ENCODE results near the gene SLC17A1.
A peak's percentile ranks its signal among the peaks of the same experiment; 100 is the strongest.

SLC17A1 gene, protein sequence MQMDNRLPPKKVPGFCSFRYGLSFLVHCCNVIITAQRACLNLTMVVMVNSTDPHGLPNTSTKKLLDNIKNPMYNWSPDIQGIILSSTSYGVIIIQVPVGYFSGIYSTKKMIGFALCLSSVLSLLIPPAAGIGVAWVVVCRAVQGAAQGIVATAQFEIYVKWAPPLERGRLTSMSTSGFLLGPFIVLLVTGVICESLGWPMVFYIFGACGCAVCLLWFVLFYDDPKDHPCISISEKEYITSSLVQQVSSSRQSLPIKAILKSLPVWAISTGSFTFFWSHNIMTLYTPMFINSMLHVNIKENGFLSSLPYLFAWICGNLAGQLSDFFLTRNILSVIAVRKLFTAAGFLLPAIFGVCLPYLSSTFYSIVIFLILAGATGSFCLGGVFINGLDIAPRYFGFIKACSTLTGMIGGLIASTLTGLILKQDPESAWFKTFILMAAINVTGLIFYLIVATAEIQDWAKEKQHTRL

DNA sequence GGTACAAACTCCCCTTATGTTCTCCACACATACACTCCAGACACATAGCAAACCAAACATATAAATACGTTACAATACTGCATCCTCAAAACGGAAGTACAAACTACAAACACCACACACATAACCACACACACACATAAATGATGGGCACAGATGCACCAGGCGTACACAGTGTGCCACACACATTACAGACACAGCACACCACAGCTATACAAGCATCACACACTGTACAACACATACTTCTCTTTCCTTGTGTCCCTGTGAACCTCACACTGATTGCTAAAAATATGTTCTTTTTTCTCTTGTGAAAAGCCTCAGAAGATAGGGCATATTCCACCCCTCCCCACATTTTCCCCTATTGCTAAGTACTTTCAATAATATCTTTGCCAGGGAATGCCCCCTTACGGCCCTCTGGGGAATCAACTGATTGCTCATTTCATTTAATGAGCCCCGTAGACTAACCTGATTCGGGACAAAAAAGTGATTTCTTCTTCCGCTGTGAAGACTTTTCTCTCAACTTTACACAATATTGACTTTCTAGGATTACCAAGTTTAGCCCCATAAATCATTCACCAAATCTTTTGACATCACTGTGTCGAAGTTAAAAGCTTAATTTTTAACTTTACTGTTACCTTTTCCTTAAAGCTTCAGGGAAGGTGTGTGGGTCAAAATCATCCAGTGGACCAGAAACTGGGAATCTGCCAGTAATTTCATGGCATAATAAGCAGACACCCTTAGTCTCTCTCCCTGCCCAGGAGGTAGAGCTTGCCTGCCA, at the start of gene SLC17A1:
Gene SLC17A1 (minus strand): TSS at position 521 of the 775 bp plus-strand sequence. CDS start 1,495 bp downstream, outside the sequence.
- DNase-seq, result no peak

DNA sequence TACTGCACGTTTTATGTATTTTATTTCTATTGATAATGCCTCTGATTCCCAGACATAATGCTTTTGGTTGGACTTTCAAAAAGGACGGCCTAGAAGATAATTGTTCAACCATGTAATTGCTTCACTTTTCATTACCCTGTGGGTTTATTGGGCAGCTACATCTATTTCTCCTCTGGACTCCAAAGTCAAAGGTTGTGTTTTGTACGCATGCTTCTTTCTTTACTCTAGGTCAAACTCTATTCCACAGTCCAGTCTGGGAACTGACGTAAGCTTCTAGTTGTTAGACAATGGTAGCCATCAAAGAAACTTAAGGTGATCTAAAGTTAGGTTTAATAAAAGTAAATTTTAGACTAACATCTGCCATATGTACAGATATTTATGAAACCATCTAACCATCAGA, 48.7 kb upstream of the SLC17A1 start:
- DNase-seq, result no peak

DNA sequence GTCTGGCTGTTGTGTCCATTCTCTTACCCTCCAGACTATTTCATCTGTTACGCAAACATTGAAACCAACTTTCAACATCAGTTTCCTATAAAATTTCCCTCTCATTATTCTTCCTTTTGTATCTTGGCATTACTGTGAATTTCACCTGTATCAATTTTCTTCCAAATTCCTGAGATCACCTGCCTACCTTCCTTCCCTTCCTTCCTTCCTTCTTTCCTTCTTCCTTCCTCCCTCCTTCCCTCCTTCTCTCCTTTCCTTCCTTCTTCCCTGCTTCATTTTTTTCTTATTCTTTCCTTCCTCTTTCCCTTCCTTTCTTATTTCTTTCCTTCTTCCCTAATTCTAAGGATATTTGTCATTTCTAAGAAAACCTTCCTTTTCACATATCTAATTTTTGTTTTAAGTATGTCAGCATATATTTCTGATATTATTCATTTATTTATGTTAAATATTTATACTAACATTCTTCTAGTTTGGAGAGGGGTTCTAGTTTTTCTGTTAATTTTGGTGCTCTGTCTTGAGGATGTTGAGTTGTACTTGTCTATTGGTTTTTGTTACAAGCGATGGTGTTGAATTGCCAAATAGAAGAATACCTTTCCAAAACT, 47.0 kb upstream of the SLC17A1 start:
- no peak for DNase-seq

DNA sequence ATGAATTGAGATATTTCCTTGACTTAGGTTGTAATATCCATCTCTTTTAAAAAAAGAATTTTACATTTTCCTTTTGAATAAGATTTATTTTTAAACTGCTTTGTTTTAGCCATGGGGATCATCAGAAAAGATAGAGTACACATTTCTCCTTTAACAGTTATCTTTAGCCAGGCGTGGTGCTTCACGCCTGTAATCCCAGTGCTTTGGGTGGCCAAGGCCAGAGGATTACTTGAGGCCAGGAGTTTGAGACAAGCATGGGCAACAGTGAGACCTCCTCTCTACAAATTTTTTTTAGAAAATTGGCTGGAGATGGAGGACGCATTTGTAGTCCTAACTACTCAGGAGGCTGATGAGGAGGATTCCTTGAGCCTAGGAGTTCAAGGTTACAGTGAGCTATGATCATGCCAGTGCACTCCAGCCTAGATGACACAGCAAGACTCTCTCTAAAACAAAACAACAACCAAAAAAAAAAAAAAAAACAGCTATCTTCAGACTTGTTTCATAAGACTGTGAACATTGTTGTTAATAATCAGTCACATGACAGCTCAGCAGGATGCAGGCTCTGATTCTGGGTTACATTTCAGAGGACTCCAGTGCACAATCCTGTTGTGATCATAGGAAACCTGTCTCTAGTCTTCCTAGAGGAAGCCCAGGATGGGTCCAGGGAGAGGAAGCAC, 44.2 kb upstream of the SLC17A1 start:
- DNase-seq, result no peak

DNA sequence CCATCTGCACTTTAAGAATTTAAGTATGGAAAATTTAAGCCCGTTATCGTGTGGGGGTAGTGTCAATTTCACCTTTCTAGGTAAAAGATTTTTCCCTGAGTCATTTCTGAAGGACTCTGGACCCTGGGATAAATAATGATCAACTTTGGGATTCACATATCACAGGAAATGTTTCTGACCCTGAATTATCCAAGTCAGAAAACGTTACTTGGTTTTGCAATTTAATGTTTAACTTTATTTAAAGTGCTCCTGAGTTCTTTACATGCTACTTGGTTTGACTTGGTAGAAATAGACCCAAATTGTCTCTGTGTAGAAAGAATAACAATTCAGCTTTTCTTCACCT, 43.7 kb upstream of the SLC17A1 start:
- DNase-seq, result no peak

DNA sequence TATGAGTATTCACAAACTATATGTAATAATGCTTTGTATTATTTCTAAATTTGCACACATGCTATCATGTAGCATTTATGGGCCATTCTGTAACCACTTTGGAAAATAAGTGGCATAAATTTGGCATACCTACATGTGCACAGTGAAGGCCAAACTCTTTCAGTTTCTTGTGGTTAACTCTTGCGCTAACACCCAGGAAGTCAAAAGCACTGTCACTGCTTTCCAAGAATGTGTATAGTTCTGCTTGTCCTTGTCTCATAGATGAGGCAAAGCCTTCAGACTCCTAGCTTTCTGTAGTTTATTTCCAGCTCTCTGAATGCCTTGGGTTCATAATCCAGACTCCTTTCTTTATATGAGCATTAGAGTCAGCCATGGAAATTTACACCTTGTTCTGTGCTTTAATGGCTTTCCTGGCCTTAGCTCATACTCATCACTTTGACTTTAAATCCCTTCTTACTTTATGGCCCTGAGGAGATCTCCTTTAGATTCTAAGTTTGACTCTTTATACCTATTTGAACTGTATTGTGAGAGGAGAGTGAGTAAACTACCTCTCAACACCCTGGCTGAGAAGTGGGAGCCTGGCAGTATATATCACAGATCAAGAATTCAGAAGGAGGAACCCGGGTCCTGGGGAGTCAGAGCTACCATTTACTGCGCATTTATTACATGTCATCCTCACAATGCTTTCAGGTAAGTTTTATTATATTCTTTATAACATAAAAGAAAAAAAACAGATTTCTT, 43.1 kb upstream of the SLC17A1 start:
- DNase-seq, result no peak

DNA sequence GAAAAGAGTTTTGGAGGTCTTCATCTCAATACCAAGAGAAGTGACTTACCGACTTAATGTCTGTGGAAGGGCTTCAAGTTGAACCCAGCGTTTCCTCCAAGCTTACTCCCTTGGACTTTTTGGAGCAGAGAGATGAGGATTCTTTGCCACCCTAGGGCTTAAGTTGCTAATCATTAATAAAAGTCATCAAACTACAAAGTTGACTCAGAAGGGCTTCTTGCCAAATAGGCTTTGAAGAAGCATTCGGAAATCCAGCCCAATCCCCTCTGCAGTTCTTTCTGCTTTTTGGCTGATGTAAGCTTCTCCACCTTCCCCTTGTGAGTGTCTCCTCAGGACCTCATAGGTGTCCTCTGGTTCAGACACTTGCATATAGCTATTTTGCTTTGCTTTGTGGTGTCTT, 42.3 kb upstream of the SLC17A1 start, which contains the start of gene SLC17A3:
Gene SLC17A3 (minus strand): TSS at position 126 of the 400 bp plus-strand sequence. CDS start 5,856 bp downstream, outside the sequence.
- no peak for DNase-seq

DNA sequence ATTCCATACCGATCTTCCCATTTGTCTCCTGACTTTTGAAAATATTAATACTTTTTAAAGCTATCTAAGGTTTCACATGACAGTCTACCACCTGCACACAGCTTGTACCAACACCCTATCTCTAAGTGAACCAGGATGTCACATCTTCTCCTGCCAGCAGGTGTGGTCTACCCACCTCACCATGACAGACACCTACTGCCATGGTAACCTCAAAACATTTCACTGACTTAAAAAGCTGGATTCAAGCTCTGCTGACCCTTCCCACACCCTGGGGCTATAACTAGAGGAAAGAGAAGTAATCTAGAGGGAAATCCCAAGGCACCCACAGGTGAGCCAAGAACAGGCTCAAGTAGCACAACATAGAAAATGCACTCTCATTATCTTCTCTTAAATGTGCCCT, 41.0 kb upstream of the SLC17A1 start:
- no peak for DNase-seq

DNA sequence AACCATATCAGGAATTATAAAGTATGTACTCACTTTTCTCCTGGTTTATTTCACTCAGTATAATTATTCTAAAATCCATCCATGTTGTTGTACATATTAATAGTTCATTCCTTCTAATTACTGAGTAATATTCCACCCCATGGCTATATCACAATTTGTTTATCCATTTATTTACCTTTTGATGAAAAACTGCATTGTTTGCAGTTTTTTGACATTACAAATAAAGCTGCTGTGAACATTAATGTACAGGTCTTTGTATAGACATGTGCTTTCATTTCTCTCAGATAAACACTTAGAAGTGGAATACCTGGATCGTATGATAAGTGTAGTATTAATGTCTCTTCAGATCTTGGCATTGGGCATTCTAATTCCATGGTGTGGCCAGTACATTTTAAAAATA, 38.0 kb upstream of the SLC17A1 start:
- no peak for DNase-seq

DNA sequence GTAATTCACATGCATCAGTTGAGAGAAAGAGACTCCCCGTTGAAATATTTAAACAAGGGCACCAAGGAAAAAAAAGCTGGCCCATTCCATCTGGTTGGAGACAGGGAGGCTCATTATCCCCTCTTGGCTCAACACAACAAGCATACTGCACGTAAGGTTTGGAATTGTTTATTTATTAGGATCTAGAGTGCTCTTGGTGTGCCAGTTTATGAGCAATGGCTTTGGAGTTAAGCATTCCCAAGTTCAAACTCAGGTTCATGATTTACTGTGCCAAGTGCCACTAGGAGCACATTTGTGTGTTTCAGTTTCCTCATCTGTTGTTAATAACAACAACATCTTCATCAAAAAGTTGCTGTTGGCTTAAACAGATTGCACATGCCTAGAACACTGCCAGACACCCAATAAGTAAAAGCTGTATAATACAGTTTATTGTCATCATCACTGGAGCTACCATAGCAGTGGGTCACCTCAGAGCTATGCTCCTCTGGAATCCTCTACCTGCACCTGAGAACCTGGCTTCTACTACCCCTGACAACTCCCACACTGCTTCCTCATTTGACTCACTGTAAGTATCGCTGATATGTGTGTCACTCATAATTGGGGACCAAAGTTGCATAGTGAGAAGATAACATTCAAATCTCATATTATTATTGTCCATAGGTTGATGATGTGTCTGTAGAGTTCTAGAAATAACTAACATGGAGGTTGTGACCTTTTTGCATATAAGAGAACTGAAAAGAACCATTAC, 36.8 kb upstream of the SLC17A1 start:
- no peak for DNase-seq

DNA sequence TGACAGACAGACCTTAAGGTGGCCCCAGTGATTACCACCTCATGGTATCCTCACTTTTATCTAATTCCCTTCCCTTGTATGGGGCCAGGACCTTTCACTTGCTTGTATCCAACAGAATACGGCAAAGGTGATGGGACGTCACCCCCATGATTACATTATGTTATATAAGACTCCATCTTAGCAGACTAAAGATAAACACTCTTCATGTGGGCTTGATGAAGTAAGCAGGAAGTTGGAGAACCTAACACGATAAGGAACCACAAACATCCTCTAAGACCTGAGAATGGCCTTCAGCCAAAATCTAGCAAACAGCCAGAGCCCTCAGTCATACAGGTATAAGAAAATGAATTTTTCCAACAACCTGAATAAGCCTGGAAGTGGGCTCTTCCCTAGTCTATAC, 34.2 kb upstream of the SLC17A1 start:
- no peak for DNase-seq

DNA sequence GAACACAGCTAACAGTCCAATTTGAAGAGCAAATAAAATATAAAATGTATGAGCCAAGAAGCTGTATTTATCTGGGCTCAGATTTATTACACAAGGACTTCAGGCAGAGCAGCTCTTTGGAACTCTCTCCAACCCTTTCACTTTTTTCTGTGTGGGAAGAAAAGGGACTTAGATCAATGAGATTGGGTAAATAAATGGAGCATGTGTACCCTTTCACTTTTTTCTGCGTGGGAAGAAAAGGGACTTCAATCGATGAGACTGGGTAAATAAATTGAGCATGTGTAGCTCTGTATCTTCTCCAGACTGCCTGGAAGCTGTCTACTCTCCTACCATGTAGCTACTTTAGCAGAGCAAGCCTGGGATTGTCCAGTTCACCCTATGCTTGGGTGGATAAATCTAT, 31.5 kb upstream of the SLC17A1 start:
- DNase-seq, result no peak

DNA sequence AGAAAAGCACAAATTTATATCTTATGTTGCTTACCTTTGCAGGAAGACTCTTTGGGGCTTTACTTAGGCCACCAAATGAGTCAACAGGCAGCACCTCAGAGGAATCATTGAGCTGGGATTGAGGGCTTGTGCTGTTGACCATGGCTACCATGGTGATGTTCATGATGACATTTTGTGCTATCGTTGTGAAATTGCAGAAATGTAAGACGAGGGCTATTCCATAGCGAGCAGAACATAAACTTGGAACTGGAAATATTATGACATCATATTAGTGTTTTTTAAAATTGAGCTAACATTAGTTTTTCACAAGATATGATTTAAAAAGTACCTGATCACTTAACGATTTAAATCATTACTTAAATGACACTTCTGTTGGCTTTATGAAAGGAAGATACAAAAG, 30.3 kb upstream of the SLC17A1 start:
- no peak for DNase-seq

DNA sequence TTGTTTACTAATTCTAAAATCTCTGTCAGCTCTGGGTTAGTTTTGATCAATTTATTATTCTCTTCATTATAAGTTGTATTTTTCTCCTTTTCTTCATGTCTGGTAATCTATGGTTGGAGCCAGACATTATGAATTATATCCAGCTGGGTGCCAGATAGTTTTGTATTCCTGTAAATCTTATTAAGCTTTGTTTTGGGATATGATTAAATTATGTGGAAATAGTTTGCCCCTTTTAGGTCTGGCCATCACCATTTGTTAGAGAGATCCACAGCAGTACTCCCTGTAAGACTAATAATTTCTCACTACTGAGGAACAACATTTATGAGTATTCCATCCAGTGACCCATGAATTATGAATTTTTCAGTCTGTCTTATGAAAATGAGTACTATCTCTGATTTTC, 20.9 kb upstream of the SLC17A1 start:
- DNase-seq, result no peak

DNA sequence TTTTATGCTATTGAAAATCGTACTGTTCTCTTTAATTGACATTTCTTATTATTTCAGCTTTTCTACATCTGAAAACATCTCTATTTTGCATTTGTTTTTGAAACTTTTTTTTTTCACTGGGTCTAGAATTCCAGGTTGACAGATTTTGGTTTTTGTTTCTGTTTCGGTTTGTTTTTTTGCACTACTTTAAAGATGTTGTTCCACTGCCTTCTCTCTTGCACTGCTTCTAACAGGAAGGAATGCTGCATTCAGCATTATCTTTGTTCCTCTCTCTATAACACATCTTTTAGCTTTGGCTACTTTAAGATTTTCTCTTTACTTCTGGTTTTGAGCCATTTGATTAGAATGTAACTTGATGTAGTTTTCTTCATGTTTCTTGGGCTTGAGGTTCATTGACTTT, 20.1 kb upstream of the SLC17A1 start:
- DNase-seq, result no peak

DNA sequence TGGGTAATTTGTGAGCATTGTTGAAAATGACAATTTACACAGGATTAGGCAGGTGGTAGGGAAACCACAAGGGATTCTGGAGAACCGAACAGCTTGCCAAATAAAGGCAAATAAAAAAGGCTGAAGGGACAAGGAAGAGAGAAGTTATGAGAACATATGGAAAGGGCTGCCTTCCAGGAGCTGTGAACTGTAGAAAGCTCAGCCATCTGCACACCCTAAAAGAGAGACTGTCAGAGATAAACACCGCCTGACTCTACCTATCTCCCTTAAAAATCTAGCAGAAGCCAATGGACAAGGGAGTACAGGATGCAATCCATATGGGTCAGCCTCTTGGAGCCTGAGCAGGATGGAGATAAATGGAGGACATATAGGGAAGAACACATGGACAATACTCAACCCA, 12.7 kb upstream of the SLC17A1 start:
- DNase-seq, result peak in 1 of 14 donors; percentile 17

DNA sequence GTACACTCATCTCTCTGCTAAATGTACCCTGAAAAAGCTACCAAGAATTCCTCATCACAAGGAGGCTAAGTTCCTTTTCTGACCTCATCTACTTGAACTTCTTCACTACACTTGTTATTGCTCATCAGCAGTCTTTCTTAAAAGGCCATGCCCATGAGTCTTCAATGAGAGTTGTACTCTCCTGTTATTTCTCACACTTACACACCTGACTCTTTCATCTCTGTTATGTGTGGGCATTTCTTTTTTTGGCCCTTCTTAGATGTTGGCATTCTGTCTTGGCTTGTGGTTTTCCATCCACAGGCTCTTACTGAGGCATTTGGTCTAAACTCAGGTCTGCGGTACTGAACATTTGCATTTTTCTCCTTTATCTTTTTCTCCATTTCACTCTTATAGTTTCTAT, 10.7 kb upstream of the SLC17A1 start:
- no peak for DNase-seq

DNA sequence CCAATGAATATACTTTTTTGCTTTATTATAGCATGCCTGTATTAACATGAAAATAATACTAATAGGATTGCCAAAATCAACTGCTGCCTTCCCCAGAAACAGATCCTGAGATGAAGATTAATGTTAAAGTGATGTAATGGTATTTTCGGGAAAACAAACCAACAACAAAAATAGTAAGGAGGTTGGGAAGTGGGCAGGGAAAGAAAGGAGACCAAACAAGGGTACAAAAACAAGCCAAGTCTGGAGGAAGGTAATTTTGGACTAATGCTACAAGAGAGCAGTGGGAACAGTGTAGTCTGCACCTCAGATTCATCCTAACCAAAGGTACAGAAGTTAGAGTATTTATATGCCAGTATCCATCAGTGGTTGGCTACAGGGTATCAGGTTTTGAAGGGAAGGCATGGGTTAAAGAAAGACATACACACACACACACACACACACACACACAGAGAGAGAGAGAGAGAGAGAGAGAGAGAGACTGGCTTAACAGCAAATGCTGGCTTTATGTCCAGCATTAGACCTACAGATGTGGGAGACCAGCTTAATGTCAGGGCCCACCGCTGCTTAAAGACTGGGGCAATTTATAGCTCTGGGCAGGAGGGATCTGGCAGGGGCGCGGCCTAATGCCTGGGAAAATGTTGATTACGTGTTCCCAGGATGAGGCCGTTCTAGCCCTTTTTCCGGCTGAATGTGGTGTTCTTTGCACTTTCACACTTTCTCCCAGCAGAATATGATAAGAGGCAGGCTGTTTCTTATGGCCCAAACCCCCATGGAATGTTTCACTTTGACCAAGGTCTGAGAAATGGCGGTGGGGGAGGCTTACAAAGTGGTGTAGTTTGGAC, 3.8 kb upstream of the SLC17A1 start:
- DNase-seq, result no peak

DNA sequence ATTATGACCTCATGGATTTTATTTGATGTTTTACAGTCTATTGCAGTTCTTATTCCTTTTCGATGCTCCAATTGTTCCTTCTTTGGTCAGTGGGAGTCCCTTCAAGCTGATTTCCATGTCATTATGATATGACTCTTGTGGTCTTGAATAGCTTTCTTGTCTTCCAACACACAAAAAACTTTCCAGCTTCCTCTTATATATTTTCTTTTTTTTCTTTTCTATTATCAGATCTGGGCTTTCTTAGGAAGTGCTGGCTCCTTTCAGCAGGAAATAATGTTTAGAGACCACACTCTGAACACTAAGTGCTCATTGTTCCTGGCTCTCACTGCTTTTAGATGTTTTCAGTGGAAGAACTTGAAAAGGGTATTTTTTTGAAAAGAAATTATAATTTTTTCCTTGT, 3.1 kb upstream of the SLC17A1 start:
- no peak for DNase-seq

DNA sequence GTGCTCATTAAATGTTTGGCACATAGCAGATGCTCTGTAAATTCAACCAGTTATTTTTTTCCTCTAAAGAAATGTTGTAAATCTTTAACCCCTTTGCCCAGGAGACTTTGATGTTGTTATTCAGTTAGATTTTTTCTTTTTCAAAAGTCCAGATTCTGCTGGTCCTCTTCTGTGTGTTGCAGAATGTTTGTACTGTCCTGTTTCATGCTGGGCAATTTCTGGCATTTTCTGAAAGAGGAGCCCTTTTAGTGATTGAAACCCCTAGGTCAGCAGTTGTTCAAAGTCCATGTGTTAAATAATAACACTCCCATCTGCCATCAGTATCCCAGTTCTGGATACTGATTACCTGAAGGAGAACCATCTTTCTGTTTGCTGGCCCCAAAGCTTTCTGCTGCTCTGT, 1.3 kb upstream of the SLC17A1 start:
- DNase-seq, result no peak
